Stomach (tissue), 9 donors: ENCODE results near the gene IL1RL2. TPM values are rescaled to one million over a fixed set of nuclear protein-coding genes. Genes with fewer than 3 reads are reported as not detected.

Experiments
- DNase-seq, 2 donors: peaks; one replicate each; pipeline versions ENCODE4 v3.0.0 to v3.0.0-alpha.2; 2013 to 2019
- H3K27ac ChIP-seq, 5 donors: fragments of 200-600 bp in 4 of 5; sonication (generic) in 4 of 5; one replicate each; pipeline ENCODE4 v1.5.1; 2013 to 2019; ENCODE audit warnings: mild to moderate bottlenecking in 1 of 5, moderate library complexity in 1 of 5
- H3K27me3 ChIP-seq, 3 donors: fragments of 200-600 bp; sonication (generic); one replicate each; pipeline ENCODE4 v1.5.1; 2017 to 2019; ENCODE audit warnings: mixed run types in 1 of 3
- H3K36me3 ChIP-seq, 4 donors: fragments of 200-600 bp; sonication (generic); 1 replicate in 3 of 4; 2 replicates in 1 of 4; pipeline ENCODE4 v1.5.1; 2016 to 2019
- H3K4me1 ChIP-seq, 4 donors: fragments of 200-600 bp; sonication (generic); one replicate each; pipeline ENCODE4 v1.5.1; 2016 to 2019
- H3K4me3 ChIP-seq, 4 donors: fragments of 200-600 bp; sonication (generic) in 3 of 4; one replicate each; pipeline ENCODE4 v1.5.1; 2016 to 2019; ENCODE audit warnings: mild to moderate bottlenecking in 1 of 4
- H3K9me3 ChIP-seq, 4 donors: fragments of 200-600 bp; sonication (generic); one replicate each; pipeline ENCODE4 v1.5.1; 2016 to 2019
- EP300 ChIP-seq: sonication (generic); formaldehyde crosslinking; IDR thresholded peaks from one replicate; pipeline ENCODE4 v1.6.1; 2017; ENCODE audit warnings: antibody characterized with exemption
- POLR2A ChIP-seq, 4 donors: fragments of 450-650 bp; IDR thresholded peaks; one replicate each; pipeline ENCODE4 v1.6.1; 2016; ENCODE audit warnings: antibody characterized with exemption in 4 of 4, control low read depth in 2 of 4, mild to moderate bottlenecking in 1 of 4, moderate library complexity in 1 of 4
- POLR2AphosphoS5 ChIP-seq, 3 donors: sonication (generic); formaldehyde crosslinking; IDR thresholded peaks; one replicate each; pipeline ENCODE4 v1.6.1; 2016; ENCODE audit warnings: antibody characterized with exemption in 3 of 3
- WGBS, 5 donors: extraction: QIAGEN DNeasy Blood & Tissue Kit in 3 of 5; methylation state at CpG; one replicate each; pipeline versions ENCODE4 v1.1.5 to v1.1.7; 2013 to 2018; 5-methylcytosine and 5-hydroxymethylcytosine counted together
- intact Hi-C: fragments of 100-400 bp; cut with DNase I; formaldehyde crosslinking; loops from one replicate; pipeline ENCODE4 v1.15.1; 2023; ENCODE audit warnings: low total_unique reads
- polyA plus RNA-seq, 3 donors: library from polyadenylated mRNA; stranded (reverse); fragments of 200-250 nt; gene quantifications; one replicate each; pipeline ENCODE4 v1.2.3, GENCODE V29; 2013
- total RNA-seq, 5 donors: library from RNA; depleted of rRNA; stranded (reverse); fragments of >200 nt; gene quantifications; one replicate each; pipeline versions ENCODE4 v1.1.0 to v1.2.3, GENCODE V29; 2014 to 2016
- TF ChIP-seq, protein P1 (sequence below), 7 experiments: fragments of 450-650 bp in 4 of 7; fragments of 200-600 bp in 3 of 7; sonication (generic) in 3 of 7; IDR thresholded peaks; one replicate each; pipeline ENCODE4 v1.5.1; 2016 to 2019; ENCODE audit warnings: antibody characterized with exemption in 7 of 7, control low read depth in 2 of 7, mild to moderate bottlenecking in 1 of 7
- donor health status: healthy with polysubstance abuse.
- donor health status: Bipolar disorder and iron deficiency.
- donor health status: healthy.

IL1RL2 gene
- total and polyA plus RNA-seq, 8 donors, result 0.61 to 4.3 (median 2.4) TPM; not detected in 2

- Histone ChIP-seq H3K36me3 (peaks cover 0 to 3% (median 0%) of the 10 kb centered on the region in 4 donors), H3K9me3 (no peaks in the 10 kb centered on the region), H3K4me1 (peaks cover 9 to 32% (median 19%) of the 10 kb centered on the region in 4 donors), H3K4me3 (no peak overlapping the region), H3K27me3 (no peaks in the 10 kb centered on the region), H3K27ac (peak overlapping the region in 4 of 5 donors; percentile 35 to 72 (median 54))
- TF ChIP-seq EP300 (no peak), POLR2AphosphoS5 (IDR thresholded peaks at IDR 0.05) (no peak), POLR2A (IDR thresholded peaks at IDR 0.05) (no peak)
- TF ChIP-seq, protein P1, sequence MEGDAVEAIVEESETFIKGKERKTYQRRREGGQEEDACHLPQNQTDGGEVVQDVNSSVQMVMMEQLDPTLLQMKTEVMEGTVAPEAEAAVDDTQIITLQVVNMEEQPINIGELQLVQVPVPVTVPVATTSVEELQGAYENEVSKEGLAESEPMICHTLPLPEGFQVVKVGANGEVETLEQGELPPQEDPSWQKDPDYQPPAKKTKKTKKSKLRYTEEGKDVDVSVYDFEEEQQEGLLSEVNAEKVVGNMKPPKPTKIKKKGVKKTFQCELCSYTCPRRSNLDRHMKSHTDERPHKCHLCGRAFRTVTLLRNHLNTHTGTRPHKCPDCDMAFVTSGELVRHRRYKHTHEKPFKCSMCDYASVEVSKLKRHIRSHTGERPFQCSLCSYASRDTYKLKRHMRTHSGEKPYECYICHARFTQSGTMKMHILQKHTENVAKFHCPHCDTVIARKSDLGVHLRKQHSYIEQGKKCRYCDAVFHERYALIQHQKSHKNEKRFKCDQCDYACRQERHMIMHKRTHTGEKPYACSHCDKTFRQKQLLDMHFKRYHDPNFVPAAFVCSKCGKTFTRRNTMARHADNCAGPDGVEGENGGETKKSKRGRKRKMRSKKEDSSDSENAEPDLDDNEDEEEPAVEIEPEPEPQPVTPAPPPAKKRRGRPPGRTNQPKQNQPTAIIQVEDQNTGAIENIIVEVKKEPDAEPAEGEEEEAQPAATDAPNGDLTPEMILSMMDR (IDR thresholded peaks at IDR 0.05), result no peak
- WGBS, 5 donors, result 92 to 100% (median 99%) methylated on average over 2 of the region's 2 CpGs
- intact Hi-C loops, result loop anchor here (5.0 to 10.0 kb wide), 2 partner anchors 54 to 216 kb away; partner anchors contain the start of gene IL1RL2
- no peak for DNase-seq
Measured at GRCh38 chr2:102238778-102239177, 52.0 kb downstream of the IL1RL2 start.

DNA sequence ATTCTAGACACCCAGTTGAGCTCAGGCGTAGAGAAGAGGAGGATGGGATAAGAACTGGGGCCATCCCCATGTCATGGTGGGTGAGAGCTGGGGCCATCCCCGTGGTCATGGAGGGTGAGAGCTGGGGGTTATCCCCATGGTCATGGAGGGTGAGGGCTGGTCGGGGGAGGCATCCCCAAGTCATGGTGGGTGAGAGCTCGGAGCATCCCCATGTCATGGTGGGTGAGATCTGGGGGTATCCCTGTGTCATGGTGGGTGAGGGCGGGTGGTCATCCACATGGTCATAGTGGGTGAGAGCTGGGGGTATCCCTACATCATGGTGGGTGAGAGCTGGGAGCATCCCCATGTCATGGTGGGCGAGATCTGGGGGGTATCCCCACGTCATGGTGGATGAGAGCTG, 52.5 kb downstream of the IL1RL2 start:
- peaks cover 0 to 3% (median 0%) of the 10 kb centered on the region in 4 donors for H3K36me3 ChIP-seq
- intact Hi-C loops, result loop anchor here (5.0 to 10.0 kb wide), 2 partner anchors 55 to 217 kb away; partner anchors contain the start of gene IL1RL2
- H3K4me1 ChIP-seq, result peaks cover 9 to 32% (median 19%) of the 10 kb centered on the region in 4 donors
- H3K4me3 ChIP-seq, result no peak overlapping the region
- H3K27ac ChIP-seq, result peak overlapping the region in 3 of 5 donors; percentile 52 to 72 (median 56)
- 83 to 99% (median 94%) methylated on average over 6 to 7 of the region's 7 CpGs for WGBS, 5 donors
- TF ChIP-seq EP300 (no peak), POLR2A (IDR thresholded peaks at IDR 0.05) (no peak), POLR2AphosphoS5 (IDR thresholded peaks at IDR 0.05) (no peak)
- TF ChIP-seq, protein P1 (IDR thresholded peaks at IDR 0.05), result no peak
- H3K27me3 ChIP-seq, result no peaks in the 10 kb centered on the region
- H3K9me3 ChIP-seq, result no peaks in the 10 kb centered on the region
- DNase-seq, result no peak

DNA sequence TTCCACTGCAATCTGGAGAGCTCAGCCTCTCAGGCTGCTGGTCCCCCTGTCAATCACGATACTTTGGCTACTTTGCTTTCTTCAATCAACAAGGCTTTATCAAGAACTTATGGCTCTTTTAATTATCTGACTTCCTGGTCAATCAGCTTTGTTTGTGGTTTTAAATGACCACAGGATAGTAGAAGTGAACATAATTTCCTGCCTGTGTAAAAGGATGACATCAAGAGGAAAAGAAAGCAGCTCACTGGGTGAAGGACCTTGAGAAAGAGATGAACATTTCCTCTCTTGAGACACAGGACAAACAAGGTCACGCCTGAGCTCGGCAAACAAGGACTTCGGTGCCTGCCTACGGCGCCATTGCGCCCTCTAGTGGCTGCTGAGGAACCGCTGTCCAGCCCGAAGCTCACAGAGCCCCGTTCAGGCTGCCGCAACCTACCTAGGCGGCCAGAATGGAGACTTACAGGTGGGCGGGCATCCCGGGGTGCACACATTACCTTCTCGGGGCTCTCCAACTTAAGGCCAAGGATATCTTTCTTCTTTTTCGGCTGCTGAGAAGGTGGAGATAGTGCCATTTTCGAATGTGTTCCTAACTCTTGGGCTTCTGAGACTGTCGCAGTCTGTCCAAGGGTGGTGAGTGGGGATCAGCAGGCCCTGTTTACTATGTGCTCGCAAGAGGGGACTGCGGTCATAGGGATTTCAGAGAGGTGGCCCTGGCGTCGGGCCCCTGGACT, 54.0 kb downstream of the IL1RL2 start:
- WGBS, 5 donors, result 8 to 14% (median 11%) methylated on average over 22 of the region's 22 CpGs
- intact Hi-C loops, result no loop called here
- peak; percentile 93 to 97 for DNase-seq
- H3K9me3 ChIP-seq, result no peaks in the 10 kb centered on the region
- peak overlapping the region; percentile 45 to 84 (median 77) for H3K27ac ChIP-seq
- peaks cover 9 to 32% (median 19%) of the 10 kb centered on the region in 4 donors for H3K4me1 ChIP-seq
- H3K36me3 ChIP-seq, result no peaks in the 10 kb centered on the region
- H3K4me3 ChIP-seq, result no peak overlapping the region
- TF ChIP-seq EP300, result no peak
- peak; percentile 57 to 93 (median 73) for TF ChIP-seq POLR2AphosphoS5 (IDR thresholded peaks at IDR 0.05)
- TF ChIP-seq, protein P1 (IDR thresholded peaks at IDR 0.05), result peak in 5 of 7 experiments; percentile 85 to 98 (median 95)
- H3K27me3 ChIP-seq, result no peaks in the 10 kb centered on the region

GRCh38 chr2:102241616-102242305, 54.9 kb downstream of the IL1RL2 start:
- Histone ChIP-seq H3K27ac (peak overlapping the region in 2 of 5 donors; percentile 4 to 77), H3K9me3 (no peaks in the 10 kb centered on the region), H3K4me3 (no peak overlapping the region), H3K36me3 (no peaks in the 10 kb centered on the region), H3K27me3 (no peaks in the 10 kb centered on the region), H3K4me1 (peaks cover 9 to 32% (median 19%) of the 10 kb centered on the region in 4 donors)
- 79 to 88% (median 82%) methylated on average over 6 of the region's 6 CpGs for WGBS, 5 donors
- TF ChIP-seq EP300 (no peak), POLR2A (IDR thresholded peaks at IDR 0.05) (no peak), POLR2AphosphoS5 (IDR thresholded peaks at IDR 0.05) (no peak)
- TF ChIP-seq, protein P1 (IDR thresholded peaks at IDR 0.05), result no peak
- no peak for DNase-seq
- intact Hi-C loops, result no loop called here
